OCI-M2 (cell line): ENCODE results near the gene NMNAT3.
"Not testable (repeated sequence)": the region's sequence is repeated elsewhere in the genome, so short reads cannot be mapped to it uniquely, and the experiment has no call there.

Experiments
- DNase-seq: peaks from one replicate; lab custom pipeline; 2025; ENCODE audit not compliant: unreplicated experiment; lab: John Stamatoyannopoulos, UW

Gene NMNAT3

GRCh38 chr3:139586420-139587017, 91.3 kb downstream of the NMNAT3 start:
- DNase-seq, result no peak

- DNase-seq, result no peak
Observed at GRCh38 chr3:139585820-139586219, 92.0 kb downstream of the NMNAT3 start.

DNA sequence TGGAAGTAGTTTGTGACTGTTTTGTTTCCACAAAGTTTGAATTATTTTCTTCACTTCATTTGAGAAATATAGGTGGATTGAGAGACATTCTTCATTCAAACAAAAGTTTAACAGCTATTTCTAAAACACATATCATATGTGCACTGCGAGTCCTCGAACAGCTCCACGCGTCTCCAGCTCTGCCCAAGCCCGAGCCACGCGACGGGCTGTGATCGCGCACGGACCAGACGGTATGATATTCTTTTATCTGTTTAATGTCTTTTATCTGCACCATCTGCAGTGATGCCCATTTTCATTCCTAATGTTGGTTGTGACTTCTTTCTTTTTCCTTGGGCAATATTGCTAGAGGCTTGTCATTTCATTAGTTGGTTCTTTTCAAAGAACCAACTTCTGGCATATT, 94.1 kb downstream of the NMNAT3 start:
- DNase-seq, result not testable (repeated sequence)

DNA sequence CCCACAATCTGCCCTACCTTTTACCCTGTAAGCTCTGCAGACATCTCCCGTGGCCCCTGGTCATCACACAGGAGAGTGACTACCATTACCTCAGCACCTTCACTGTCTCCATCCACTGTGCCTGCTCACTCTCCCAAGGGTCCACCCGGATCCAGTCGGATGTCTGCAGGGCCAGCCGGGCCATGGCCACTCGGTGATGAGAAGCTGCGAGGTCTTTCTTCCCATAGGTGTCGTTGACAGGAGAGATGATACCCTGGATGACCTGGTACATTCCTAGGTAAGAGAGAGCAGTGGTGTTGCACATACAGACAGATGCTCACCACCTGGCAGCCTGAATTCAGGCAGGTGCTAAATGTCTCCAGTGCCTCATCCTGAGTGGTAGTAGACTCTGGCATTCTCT, 99.0 kb downstream of the NMNAT3 start:
- no peak for DNase-seq

- DNase-seq, result no peak
Observed at GRCh38 chr3:139577909-139578308, 99.9 kb downstream of the NMNAT3 start.

DNA sequence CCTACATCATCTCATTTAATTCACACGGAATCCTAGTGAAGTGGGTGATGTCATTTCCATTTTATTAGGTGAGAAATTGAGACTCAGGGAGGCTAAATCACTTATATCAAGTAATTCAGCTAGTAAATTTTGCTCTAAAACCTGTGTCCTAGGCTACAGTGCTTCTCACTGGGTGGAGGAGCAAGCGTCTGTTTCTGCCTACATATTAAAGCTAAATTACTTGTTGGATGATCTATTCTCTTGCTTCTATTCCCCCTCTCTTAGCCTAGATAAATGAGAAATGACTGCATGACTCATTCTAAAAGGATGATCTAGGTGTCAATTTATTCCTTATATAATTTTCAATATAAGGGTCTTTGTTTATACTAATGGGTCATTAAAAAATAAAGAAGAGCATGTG, 100.4 kb downstream of the NMNAT3 start:
- no peak for DNase-seq

GRCh38 chr3:139574026-139574947, 103.5 kb downstream of the NMNAT3 start:
- no peak for DNase-seq

DNA sequence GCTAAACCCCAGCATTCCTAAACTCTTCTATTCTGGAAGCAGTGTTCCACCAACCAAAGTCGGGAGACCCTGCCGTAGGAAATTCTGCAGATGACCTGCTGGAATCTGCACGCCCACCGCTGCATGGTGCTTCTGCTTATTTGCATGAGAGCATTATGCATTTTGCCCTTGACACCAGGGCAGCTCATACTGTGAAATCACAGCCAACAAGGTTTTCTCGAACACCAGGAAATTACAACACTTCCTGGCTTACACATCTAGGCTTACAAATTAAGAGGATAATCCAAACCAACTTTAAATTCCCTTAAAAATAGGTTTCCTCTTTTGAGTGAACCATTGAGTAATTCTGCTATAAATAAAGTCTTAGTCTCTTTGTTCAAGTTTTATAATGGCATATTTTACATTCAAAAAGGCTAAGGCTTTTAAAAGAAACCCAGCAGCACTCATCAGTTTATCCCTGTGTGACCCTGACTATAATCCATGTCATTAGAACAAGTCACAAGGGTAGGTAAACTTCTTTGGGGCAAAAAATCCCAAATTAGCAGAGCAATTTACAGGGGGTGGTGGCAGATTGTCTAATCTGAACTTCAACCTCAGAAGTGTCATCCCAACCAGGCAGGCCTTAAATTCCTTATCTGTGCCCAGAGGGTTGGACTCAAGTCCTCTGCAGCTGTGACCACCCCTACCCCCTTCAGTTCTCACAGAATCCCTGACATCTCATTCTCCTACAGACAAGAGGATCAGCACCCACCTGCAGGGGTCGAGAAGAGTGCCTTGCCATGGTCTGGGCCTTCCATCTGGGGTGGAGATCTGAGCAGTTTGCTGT, 104.7 kb downstream of the NMNAT3 start:
- DNase-seq, result no peak

- no peak for DNase-seq
Observed at GRCh38 chr3:139571711-139572110, 106.1 kb downstream of the NMNAT3 start.

DNA sequence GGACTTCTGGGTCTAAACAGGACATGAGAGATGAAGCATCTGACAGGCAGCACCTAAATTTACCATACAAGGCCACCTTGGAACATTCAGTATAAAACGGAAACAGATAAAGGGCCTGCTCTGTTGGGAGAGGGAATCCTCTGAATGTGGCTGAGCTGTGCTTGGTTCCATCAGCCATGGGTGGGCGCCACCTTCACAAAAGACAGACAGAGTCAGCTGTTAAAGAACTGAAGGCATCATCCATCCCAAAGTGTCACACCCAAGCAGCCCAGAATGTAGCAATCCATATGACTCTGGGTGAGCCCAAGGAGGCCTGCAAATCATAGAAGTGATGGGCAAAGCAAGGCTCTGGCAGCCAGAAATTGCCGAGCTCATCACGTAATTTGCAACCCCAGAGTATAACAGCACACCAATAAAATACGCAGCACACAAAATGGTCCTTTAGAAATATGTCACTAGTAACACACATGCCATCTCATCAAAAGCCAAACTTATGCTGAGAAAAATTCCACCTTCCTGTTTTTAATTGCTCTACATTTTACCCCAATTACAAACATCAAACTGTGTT, 113.4 kb downstream of the NMNAT3 start:
- DNase-seq, result no peak

- no peak for DNase-seq
Observed at GRCh38 chr3:139561959-139562676, 115.7 kb downstream of the NMNAT3 start.

DNA sequence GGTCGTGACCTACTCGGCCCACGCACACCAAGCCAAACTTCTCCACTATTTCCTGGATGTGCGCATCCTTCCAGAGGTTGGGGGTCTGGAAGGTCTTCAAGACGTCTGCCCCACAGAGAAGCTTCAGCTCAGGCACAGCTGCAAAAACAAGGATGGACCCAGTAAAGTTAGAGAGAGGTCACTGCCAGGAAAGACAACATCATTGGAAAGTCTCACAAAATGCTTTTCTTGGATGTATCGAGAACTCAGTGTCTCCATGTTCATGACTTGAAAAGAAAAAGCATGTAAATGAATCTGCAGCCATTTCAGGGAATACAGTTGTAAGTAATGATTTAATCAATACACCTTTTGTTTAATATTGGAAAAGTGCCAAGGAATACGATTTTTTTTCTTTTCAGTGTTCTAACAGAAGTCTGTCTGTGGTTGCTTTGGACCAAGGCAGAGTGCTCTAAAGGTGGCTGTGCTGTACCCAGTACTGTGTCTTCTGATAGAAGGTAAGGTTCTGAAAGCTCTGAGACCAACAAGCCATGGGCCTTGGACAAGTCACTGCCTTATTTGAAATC, 116.4 kb downstream of the NMNAT3 start:
- no peak for DNase-seq

- DNase-seq, result no peak
Observed at GRCh38 chr3:139560411-139560810, 117.4 kb downstream of the NMNAT3 start.

DNA sequence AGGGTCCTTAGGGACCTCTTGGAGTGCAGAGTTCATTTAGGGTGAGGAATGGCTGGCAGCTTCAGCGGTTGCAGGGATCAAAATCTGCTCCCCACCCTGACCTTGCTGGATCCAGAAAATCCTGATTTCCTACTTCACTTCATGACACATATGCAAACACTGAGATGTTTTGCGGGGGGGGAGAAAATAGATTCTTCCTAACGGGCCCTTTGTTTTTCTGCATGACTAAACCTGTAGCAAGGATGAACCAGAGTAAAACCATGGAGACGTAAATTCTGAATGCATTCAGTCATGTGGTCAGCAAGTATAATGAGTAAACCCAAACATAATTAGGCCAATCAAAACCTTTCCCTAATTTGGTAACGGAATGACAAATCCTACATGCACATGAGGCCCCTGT, 118.2 kb downstream of the NMNAT3 start:
- no peak for DNase-seq

DNA sequence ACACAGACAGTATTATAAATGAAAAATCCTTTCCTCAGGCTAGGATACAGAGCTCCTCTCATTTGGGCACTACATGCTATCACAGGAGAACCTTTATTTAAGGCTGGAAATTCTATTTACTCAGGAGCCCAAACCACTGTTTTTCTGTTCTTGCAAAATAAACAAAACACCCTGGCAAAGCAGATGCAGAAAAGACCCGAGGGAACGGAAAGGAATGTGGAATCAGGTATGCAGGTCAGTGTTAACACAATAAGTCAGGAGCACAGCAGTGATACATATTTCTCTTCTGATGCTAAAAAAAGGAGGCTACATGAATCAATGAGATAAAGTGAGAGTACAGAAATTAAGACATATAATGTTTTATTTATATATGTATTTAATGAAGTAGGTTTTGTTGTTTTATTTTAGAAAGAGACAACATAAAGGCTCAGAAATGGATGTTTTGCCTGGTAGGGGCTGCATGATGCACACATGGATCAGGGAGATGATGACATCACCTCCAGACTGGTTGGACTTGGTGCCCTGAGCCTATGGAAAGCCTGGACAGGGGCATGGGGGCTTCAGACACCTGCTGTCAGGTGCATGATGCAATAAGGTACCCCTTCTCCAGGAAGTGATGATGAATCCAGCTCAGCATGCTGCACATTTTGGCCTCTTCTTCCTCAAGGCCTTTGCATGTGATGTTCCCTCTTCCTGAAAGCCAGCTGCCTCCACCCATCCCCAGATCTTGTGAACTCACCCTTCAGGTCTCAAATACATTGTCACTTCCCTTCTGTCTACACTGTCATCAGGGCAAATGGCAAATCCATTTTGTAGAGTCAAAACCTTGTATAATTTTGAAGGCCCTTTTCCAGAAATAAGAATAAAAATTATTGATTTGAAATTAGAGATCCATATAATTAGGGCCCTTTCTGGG, 119.2 kb downstream of the NMNAT3 start:
- no peak for DNase-seq

DNA sequence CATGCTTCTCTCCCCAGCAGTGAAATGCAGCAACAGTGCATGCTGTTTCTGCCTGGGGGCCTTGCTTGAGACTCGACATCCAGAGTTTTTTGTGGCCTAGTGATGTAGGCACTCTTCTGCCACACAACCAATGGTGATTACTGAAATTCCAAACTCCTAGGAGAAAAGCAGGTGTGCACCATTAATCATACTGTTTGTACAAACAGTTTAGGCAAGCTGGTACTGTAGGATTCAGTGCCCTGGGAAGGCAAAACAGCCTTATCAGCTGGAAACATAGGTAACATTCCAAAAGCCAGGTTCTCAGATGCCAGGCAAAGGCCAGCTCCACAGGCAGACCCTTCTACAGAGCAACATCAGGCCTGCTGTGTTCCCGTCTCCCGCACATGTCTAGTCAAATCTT, 120.7 kb downstream of the NMNAT3 start:
- DNase-seq, result no peak

- DNase-seq, result no peak
Observed at GRCh38 chr3:139555249-139555648, 122.5 kb downstream of the NMNAT3 start.

DNA sequence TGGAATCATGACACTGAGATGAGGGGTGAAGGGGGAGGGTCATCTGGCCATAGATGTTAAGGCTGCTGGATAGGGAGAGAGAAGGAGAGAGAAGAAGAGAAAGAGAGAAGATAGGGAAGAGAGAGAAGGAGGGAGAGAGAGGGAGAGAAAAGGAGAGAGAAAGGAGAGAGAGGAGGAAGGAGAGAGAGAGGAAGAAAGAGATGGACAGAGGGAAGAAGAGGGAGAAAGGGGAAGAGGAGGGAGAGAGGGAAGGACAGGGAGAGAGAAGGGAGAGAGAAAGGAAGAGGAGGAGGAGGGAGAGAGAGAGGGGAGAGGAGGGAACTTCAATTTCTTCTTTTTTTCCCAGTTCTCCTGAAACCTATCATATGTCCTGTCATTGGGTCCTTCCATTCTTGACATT, 123.1 kb downstream of the NMNAT3 start:
- DNase-seq, result no peak

DNA sequence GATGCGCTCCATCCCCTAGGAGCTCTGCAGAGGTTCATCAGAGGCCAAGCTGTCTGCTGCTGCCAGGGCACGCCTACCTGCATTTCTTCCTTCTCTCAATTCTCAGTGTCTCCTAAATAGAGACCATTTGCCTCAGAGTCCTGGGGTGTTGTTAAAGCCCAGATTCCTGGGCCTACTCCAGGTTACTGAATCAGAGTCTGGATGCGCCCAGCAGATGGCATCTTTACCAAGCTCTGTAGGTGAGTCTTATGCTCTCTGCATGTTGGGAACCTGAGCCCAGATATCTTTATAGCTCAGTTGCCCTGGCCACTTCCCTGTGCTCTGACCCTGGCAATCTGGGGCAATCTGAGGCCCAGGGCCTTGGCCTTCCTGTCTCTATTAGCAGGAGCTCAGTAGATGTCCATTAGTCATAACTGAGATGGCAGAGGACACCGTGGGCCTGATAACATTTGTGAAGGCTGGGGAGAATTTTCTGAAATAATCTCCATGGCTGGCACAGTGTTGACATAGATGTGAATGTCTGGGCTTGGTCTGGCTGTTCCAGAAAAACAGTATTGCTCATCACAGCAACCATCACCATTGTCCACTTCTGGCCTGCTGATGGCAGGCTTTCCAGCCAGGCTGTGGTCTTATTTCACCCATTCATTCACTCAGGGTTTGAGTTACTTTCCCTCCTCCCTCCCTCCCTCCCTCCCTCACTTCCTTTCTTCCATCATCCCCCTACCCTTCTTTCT, 125.0 kb downstream of the NMNAT3 start:
- no peak for DNase-seq
